HG03432 (cell line): Measurements from ENCODE around the gene FSTL3.
"Not testable (repeated sequence)": the region's sequence is repeated elsewhere in the genome, so short reads cannot be mapped to it uniquely, and the experiment has no call there.

Experiments used
- ATAC-seq: cut with Tn5 transposase; IDR thresholded peaks from one replicate; pipeline ENCODE4 v1.9.1; 2021; ENCODE audit warnings: mild to moderate bottlenecking, moderate library complexity; ENCODE audit not compliant: unreplicated experiment

The FSTL3 gene

GRCh38 chr19:681029-682019 is 5.1 kb downstream of the FSTL3 start:
- no peak for ATAC-seq

DNA sequence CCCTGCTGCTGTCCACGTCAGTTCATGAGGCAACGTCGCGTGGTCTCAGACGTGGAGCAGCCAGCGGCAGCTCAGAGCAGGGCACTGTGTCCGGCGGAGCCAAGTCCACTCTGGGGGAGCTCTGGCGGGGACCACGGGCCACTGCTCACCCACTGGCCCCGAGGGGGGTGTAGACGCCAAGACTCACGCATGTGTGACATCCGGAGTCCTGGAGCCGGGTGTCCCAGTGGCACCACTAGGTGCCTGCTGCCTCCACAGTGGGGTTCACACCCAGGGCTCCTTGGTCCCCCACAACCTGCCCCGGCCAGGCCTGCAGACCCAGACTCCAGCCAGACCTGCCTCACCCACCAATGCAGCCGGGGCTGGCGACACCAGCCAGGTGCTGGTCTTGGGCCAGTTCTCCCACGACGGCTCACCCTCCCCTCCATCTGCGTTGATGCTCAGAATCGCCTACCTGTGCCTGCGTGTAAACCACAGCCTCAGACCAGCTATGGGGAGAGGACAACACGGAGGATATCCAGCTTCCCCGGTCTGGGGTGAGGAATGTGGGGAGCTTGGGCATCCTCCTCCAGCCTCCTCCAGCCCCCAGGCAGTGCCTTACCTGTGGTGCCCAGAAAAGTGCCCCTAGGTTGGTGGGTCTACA is 6.6 kb downstream of the FSTL3 start:
- no peak for ATAC-seq

GRCh38 chr19:685454-685931 is 9.3 kb downstream of the FSTL3 start:
- no peak for ATAC-seq

- no peak for ATAC-seq
Measured at GRCh38 chr19:686589-687297, 10.6 kb downstream of the FSTL3 start.

- ATAC-seq = no peak
Measured at GRCh38 chr19:687569-688166, 11.5 kb downstream of the FSTL3 start.

DNA sequence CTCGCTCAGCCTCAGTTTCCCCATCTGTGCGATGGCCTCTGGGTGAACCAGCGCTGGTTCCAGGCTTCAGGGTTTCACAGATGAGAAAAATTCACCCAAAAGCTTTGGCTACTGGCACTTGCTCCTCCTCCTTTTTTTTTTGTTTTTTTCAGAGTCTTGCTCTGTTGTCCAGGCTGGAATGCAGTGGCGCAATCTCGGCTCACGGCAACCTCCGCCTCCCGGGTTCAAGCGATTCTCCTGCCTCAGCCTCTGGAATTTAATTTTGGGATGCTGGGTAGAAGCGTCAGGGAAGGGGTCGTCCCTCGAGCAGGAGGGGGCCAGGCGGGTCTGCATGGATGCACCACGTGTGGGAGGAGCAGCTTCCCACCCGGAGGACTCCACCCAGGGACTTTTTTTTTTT is 12.0 kb downstream of the FSTL3 start:
- ATAC-seq = no peak

GRCh38 chr19:688992-689391 is 12.8 kb downstream of the FSTL3 start:
- ATAC-seq = no peak

GRCh38 chr19:690203-690602 is 14.0 kb downstream of the FSTL3 start:
- no peak for ATAC-seq

DNA sequence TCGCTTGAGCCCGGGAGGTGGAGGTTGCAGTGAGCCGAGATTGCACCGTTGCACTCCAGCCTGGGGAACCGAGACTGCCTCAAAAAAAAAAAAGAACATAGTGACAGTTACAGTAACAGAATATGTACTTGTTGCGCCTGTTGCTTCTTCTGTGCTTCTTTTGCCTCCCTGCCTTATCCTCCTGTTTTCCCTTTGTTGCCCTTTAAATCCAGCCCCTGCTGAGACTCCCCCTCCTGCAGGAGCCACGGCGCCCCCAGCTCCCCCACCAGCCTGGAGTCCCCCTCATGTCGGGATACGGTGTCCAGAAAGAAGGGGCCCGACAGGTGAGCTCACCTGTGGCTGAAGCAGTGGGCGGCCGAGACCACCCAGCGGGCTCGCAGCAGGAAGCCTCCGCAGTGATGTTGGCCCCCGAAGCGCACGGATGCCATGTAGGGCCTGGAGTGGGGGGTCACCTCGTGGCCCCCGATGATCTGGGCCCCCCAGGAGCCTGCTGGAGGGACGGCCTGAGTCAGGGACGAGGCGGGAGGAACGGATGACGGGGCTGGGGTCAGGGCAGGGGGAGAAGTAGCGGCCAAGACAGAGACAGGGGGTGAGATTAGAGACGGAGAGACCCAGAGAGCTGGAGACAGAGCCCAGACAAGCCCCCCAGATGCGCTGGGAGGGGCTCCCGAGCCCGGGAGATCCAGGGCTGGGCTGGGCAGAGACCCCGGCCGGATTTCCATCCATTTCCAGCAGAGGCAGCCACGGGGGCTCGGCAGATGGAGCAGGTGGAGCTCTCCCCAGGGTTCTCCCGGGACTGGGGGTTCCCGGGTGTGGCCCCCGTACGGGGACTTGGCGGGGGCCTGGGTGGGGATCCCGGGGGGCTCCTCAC is 18.5 kb downstream of the FSTL3 start:
- ATAC-seq = no peak

DNA sequence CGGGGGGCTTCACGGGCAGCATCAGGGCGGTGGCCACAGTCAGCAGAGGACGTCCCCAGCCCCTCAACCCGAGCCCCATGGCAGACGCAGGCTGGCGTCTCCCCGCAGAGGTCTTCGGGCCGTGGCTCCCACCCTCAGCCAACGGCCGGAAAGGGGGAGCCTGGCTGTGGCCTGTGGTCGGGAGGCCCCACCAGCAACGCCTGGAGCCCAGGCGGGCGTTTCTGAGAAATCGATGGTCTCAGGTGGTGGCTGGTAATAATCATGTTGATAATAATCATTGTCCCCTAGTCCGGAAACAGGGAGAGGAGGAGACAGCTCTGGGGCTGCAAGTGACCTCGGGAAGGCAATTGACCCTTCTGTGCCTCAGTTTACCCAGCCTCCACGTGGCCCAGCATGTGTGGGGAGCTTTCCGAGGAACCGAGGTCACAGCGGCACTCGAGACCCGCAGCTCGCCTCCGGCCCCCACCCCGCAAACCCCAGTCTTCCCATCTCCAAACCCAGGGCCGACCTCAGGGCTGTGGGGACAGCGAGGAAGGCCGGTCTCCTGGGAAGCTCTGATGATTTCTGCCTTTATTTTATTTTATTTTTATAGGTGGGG is 19.3 kb downstream of the FSTL3 start, which contains the start of gene PRSS57:
PRSS57 (minus strand) TSS at position 101 of the 598 bp plus-strand sequence; CDS start at position 79, 22 bp downstream.
- no peak for ATAC-seq

DNA sequence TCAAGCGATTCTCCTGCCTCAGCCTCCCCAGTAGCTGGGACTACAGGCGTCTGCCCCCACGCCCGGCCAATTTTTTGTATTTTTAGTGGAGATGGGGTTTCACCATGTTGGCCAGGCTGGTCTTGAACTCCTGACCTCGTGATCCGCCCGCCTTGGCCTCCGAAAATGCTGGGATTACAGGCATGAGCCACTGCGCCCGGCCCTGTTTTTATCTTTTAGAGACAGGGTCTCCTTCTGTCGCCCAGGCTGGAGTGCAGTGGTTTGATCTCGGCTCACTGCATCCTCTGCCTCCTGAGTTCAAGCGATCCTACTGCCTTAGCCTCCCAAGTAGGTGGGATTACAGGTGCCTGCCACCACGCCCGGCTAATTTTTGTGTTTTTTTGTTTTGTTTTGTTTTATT is 22.3 kb downstream of the FSTL3 start:
- ATAC-seq = not testable (repeated sequence)

DNA sequence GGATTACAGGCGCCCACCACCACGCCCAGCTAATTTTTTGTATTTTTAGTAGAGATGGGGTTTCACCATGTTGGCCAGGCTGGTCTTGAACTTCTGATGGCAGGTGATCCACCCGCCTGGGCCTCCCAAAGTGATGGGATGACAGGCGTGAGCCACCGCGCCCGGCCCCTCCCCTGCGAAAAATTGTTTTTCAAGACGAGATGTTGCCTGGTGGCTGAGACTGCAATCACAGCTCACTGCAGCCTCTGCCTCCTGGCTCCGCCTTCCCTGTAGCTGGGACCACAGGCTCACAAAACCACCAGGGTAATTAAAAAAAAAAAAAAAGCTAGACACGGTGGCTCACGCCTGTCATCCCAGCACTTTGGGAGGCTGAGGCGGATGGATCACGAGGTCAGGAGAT is 23.7 kb downstream of the FSTL3 start:
- not testable (repeated sequence) for ATAC-seq

- not testable (repeated sequence) for ATAC-seq
Measured at GRCh38 chr19:702847-703246, 26.7 kb downstream of the FSTL3 start.

DNA sequence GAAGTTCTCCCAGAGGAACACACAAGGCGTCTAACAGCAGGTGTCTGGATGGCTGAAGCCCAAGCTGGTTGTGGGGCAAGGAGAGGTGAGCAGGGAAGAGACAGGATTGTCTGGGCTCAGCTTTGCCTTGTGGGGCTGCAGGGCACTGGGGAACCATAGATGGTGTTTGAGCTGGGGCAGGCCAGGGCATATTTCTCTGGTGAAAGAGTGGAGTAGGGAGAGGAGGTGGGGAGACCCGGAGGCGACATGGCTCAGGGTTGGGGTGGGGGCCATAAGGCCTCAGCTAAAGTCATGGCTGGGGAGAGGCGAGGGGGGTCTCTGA is 27.1 kb downstream of the FSTL3 start:
- ATAC-seq = no peak

DNA sequence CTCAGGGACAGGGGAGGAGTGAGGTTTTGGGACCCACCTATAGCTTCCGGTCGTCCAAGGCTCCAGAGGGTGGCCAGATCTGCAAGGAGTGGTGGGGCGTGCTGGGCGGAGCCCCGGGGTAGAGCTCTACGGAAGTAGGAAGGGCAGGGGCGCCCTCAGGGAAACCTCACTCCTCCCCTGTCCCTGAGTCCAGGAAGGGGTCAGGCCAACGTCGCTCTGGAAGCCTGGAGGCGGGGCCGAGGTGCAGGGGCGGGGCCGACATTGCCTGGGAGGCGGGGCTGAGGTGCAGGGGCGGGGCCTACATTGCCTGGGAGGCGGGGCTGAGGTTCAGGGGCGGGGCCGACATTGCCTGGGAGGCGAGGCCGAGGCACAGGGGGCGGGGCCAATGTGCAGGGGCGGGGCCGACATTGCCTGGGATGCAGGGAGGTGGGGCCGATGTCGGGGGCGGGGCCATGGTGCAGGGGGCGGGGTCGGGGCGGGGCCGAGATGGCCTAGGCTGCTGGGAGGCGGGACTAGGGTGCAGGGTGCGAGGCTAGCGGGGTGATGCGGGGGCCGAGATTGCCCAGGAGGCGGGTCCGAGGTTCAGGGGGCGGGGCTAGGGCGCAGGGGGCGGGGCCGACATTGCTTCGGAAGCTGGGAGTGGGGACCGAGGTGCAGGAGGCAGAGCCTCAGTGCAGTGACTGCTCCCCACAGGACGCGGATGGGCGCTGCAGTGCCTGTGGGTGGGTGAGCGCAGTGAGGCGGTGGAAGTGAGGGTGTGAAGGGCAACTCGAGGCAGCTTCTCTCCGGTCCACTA is 27.7 kb downstream of the FSTL3 start:
- ATAC-seq = no peak

DNA sequence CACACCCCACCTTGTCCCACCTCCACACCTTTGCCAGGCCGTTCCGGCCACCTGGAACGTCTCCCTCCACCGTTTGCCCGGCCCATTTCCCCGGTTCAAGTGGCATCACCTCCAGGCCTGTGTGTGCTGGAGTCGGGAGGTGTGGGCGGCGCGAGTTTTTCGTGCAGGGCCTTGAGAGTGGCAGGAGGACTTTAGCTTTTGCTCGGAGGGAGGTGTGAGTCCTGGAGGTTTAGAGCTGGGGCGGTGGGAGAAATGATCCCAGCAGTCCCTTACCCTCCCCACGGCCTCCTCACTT is 28.2 kb downstream of the FSTL3 start:
- ATAC-seq = no peak

DNA sequence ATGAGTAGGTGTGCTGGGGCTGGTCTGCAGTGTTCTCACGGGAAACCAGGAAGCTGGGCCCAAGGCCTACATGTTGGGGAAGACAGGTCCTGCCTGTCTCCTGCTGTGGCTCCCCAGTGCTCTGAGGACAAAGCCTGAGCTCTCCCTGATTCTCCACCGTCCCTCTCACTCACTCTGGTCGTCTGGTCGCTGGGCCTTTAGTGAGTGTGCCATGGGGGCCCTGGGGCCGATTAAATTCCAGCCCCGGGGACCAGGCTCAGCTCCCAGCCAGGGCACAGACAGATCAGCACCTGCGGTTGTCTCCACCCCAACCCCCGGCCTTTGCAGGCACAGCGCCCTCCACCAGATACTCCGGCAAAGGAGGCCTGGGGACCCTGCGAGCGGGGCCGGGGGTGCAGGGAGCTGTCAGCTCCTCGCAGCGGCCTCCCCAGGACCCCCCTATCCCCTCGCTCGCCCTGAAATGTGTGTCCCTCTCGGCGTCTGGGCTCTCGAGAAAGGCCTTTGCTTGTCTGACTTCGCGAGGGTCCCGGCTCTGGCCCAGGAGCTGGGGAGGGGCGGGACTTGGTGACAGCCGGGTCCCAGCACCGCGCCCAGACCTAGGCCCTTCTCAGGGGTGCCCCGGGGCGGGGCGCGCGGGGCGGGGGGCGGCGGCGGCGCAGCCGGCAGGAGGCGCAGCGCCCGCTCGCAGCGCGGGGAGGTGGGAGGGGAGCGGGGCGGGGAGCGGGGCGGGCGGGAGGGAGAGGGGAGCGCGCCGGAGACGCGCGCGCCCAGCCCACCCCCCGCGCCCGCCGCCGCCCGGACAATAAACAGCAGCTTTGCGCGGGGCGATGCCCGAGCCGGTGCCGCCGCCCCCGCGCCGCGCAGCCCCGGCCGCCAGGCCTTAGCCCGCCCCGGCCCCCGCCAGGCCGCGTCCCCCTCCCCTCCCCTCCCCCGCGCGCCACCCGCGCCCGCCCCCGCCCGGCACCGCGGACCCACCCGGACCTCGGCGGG is 32.3 kb downstream of the FSTL3 start, which contains the start of gene PALM:
PALM (plus strand) TSS at position 782 of the 990 bp plus-strand sequence. CDS start 212 bp downstream, outside the sequence.
- no peak for ATAC-seq
